ENCODE measurements around the gene REM2.
A peak's percentile ranks its signal among the peaks of the same experiment; 100 is the strongest.
"Not testable (repeated sequence)": the region's sequence is repeated elsewhere in the genome, so short reads cannot be mapped to it uniquely, and the experiment has no call there.

The REM2 gene

DNA sequence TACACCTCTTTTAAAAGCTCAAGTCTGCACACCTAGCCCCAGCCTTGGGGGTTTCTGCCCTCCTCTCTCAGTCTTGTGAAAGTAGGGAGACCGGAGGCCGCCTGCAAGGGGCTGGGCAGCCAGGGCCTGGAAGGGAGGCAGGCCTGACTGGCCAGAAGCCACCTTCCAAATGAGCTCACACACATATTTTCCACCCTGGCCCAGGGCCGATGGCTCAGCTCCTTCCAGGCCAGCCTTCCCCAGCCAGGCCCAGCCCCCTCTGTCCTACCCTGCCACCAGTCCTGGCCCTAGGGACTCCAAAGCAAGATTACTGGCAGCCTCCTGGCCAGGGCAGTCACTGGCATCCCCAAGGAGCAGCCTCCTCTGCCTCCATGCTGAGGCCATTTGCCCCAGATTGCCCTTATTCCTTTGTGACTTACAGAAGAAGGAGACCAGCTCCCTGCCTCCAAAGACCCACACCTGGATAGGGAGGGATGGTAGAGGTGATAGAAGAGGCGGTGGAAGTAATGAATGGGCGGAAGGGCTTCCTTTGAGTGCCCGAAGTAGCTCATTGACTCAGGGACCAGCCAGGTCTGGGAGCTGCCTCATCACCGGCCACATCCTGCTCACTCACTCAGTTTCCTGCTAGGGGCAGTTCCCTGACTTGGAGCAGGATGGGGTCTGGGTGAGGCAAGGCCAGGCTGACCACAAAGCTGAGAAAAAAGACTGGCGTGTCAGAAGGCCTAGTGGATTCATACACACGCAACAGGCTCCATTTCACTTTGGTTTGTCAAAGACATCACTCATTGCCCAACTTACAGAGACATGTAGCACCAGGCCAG is 31.9 kb upstream of the REM2 start:
- no peaks in the 10 kb centered on the region for H3K79me2 ChIP-seq (ENCODE audit: control insufficient read depth, low read length)
- peaks cover 13% of the 10 kb centered on the region for H3K4me1 ChIP-seq (ENCODE audit: control insufficient read depth, low read length)
- no peaks in the 10 kb centered on the region for H3K27me3 ChIP-seq (ENCODE audit: control insufficient read depth, low read length)
- no peak overlapping the region for H3K4me3 ChIP-seq (ENCODE audit: low read length)
- H3K9me2 ChIP-seq (replicated peaks; ENCODE audit: control insufficient read depth, low read length), result no peaks in the 10 kb centered on the region
- no peak overlapping the region for H3K4me2 ChIP-seq (ENCODE audit: low read length)
- no peaks in the 10 kb centered on the region for H4K20me1 ChIP-seq (ENCODE audit: control insufficient read depth, insufficient read depth, low read depth, low read length)
- no peaks in the 10 kb centered on the region for H3K9me3 ChIP-seq (ENCODE audit: control insufficient read depth, insufficient read depth, low read length)
- H3K36me3 ChIP-seq (ENCODE audit: control insufficient read depth, low read length), result no peaks in the 10 kb centered on the region
- H3K27ac ChIP-seq (ENCODE audit: low read depth, low read length), result no peak overlapping the region
- H3F3A ChIP-seq (ENCODE audit: control insufficient read depth, insufficient read depth), result peaks cover 8% of the 10 kb centered on the region
- no peak for TF ChIP-seq EZH2phosphoT487 (IDR thresholded peaks at IDR 0.05; ENCODE audit: borderline replicate concordance, low read length)
- no peak for TF ChIP-seq CTCF (IDR thresholded peaks at IDR 0.05; ENCODE audit: low read depth, low read length, poor library complexity, severe bottlenecking)

DNA sequence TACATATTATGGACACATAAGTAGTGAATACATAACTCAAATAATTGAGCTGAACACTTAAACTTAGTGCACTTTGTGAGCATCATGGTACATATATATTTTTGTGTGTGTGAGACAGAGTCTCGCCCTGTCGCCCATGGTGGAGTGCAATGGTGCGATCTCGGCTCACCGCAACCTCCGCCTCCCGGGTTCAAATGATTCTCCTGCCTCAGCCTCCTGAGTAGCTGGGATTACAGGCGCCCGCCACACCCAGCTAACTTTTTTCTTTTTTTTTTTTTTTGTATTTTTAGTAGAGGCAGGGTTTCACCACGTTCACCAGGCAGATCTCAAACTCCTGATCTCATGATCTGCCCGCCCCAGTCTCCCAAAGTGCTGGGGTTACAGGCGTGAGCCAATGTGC is 30.8 kb upstream of the REM2 start:
- H3K27ac ChIP-seq (ENCODE audit: low read depth, low read length), result not testable (repeated sequence)

GRCh38 chr14:22852599-22852939 is 30.5 kb upstream of the REM2 start:
- H3K4me1 ChIP-seq (ENCODE audit: control insufficient read depth, low read length), result peaks cover 13% of the 10 kb centered on the region
- peaks cover 8% of the 10 kb centered on the region for H3F3A ChIP-seq (ENCODE audit: control insufficient read depth, insufficient read depth)
- no peaks in the 10 kb centered on the region for H3K9me3 ChIP-seq (ENCODE audit: control insufficient read depth, insufficient read depth, low read length)
- TF ChIP-seq CTCF (IDR thresholded peaks at IDR 0.05; ENCODE audit: low read depth, low read length, poor library complexity, severe bottlenecking) (no peak), EZH2phosphoT487 (IDR thresholded peaks at IDR 0.05; ENCODE audit: borderline replicate concordance, low read length) (no peak)
- no peak overlapping the region for H3K27ac ChIP-seq (ENCODE audit: low read depth, low read length)
- H4K20me1 ChIP-seq (ENCODE audit: control insufficient read depth, insufficient read depth, low read depth, low read length), result no peaks in the 10 kb centered on the region
- H3K36me3 ChIP-seq (ENCODE audit: control insufficient read depth, low read length), result no peaks in the 10 kb centered on the region
- no peaks in the 10 kb centered on the region for H3K79me2 ChIP-seq (ENCODE audit: control insufficient read depth, low read length)
- no peaks in the 10 kb centered on the region for H3K27me3 ChIP-seq (ENCODE audit: control insufficient read depth, low read length)
- peak overlapping the region; percentile 72; the same call in 1 of the 2 replicates for H3K4me3 ChIP-seq (ENCODE audit: low read length)
- H3K9me2 ChIP-seq (replicated peaks; ENCODE audit: control insufficient read depth, low read length), result no peaks in the 10 kb centered on the region
- H3K4me2 ChIP-seq (ENCODE audit: low read length), result peak overlapping the region; percentile 73

More for the DNA sequence above, 30.8 kb upstream of the REM2 start:
- H3K4me1 ChIP-seq (ENCODE audit: control insufficient read depth, low read length), result peaks cover 13% of the 10 kb centered on the region
- H3K4me2 ChIP-seq (ENCODE audit: low read length); H3K9me3 ChIP-seq (ENCODE audit: control insufficient read depth, insufficient read depth, low read length); H3K36me3 ChIP-seq (ENCODE audit: control insufficient read depth, low read length); H3K9me2 ChIP-seq (replicated peaks; ENCODE audit: control insufficient read depth, low read length); H3K27me3 ChIP-seq (ENCODE audit: control insufficient read depth, low read length); H3F3A ChIP-seq (ENCODE audit: control insufficient read depth, insufficient read depth); H3K79me2 ChIP-seq (ENCODE audit: control insufficient read depth, low read length); H4K20me1 ChIP-seq (ENCODE audit: control insufficient read depth, insufficient read depth, low read depth, low read length); H3K4me3 ChIP-seq (ENCODE audit: low read length): not testable (repeated sequence)

DNA sequence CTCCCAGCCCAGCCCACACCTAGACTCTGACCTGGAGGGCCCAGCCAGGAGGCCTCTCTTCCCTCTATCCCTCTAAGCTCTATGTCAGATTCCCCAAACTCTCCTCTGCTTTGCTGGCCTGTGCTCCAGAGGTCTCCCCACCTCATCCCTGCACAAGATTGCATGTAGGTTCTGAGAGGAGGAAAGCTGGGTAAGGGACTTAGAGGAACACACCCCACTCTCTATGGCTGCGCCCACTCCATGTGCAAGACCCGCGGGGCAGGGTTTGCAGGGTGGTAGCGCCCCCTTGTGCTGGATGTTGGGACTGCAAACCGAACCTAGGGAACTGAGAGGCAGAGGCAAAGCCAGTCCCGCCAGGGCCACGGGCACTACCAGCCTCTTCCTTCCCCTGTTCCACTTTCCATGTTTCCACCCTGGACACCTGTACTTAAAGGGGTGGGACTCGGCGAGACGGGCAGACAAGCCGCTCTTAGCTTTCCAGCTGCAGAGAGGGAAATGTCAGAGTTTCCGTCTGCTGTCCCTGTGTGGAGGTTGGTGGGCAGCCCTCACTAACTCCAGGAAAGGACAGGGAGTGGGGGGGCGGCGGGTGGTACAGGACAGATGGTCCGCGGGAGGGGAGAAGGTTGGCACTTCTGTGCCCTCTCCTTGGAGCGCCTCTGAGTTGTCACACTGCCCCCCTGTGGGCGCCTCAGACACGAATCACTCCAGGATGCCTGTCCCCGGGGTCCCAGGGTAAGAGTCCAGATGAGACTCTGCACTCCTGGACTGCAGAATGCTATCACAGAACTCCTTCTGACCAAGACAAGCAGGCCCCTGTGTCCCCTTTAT is 29.9 kb upstream of the REM2 start:
- Histone ChIP-seq H3K4me1 (ENCODE audit: control insufficient read depth, low read length) (peaks cover 13% of the 10 kb centered on the region), H3K4me2 (ENCODE audit: low read length) (peak overlapping the region; percentile 73), H3K27me3 (ENCODE audit: control insufficient read depth, low read length) (no peaks in the 10 kb centered on the region), H3K9me2 (replicated peaks; ENCODE audit: control insufficient read depth, low read length) (no peaks in the 10 kb centered on the region), H3K4me3 (ENCODE audit: low read length) (peak overlapping the region; percentile 72), H3K36me3 (ENCODE audit: control insufficient read depth, low read length) (no peaks in the 10 kb centered on the region), H3K79me2 (ENCODE audit: control insufficient read depth, low read length) (no peaks in the 10 kb centered on the region), H3F3A (ENCODE audit: control insufficient read depth, insufficient read depth) (peaks cover 8% of the 10 kb centered on the region), H4K20me1 (ENCODE audit: control insufficient read depth, insufficient read depth, low read depth, low read length) (no peaks in the 10 kb centered on the region), H3K27ac (ENCODE audit: low read depth, low read length) (no peak overlapping the region), H3K9me3 (ENCODE audit: control insufficient read depth, insufficient read depth, low read length) (no peaks in the 10 kb centered on the region)
- no peak for TF ChIP-seq EZH2phosphoT487 (IDR thresholded peaks at IDR 0.05; ENCODE audit: borderline replicate concordance, low read length)
- TF ChIP-seq CTCF (IDR thresholded peaks at IDR 0.05; ENCODE audit: low read depth, low read length, poor library complexity, severe bottlenecking), result peak; percentile 96

DNA sequence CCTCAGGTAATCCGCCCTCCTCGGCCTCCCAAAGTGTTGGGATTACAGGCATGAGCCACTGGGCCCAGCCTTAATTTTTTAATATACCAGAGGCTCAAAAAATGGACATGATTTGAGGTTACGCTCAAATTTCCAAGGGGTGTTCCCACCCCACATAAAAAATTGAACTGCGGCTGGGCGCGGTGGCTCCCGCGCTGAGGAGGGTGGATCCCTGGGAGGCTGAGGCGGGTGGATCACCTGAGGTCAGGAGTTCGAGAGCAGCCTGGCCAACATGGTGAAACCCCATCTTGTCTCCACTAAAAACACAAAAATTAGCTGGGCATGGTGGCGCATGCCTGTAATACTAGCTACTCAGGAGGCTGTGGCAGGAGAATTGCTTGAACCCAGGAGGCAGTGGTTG is 28.7 kb upstream of the REM2 start:
- not testable (repeated sequence) for H3K4me3 ChIP-seq (ENCODE audit: low read length); H3K27ac ChIP-seq (ENCODE audit: low read depth, low read length); H3K9me2 ChIP-seq (replicated peaks; ENCODE audit: control insufficient read depth, low read length); H3K27me3 ChIP-seq (ENCODE audit: control insufficient read depth, low read length); H3K36me3 ChIP-seq (ENCODE audit: control insufficient read depth, low read length); H3F3A ChIP-seq (ENCODE audit: control insufficient read depth, insufficient read depth); H4K20me1 ChIP-seq (ENCODE audit: control insufficient read depth, insufficient read depth, low read depth, low read length); H3K4me2 ChIP-seq (ENCODE audit: low read length); H3K79me2 ChIP-seq (ENCODE audit: control insufficient read depth, low read length); H3K9me3 ChIP-seq (ENCODE audit: control insufficient read depth, insufficient read depth, low read length)
- H3K4me1 ChIP-seq (ENCODE audit: control insufficient read depth, low read length), result peaks cover 13% of the 10 kb centered on the region

All from DOHH2 (cell line).